ENCODE data around the gene TMEM219.

The TMEM219 gene

GRCh38 chr16:29991571-29991904, 29.7 kb downstream of the TMEM219 start:
- no peak for TF ChIP-seq CTCF (IDR thresholded peaks at IDR 0.05; ENCODE audit: insufficient read depth, low read length)
- Histone ChIP-seq H3K4me3 (replicated peaks; ENCODE audit: insufficient read depth, low read length) (no peak overlapping the region), H3K27ac (replicated peaks) (no peak overlapping the region), H3K27me3 (ENCODE audit: insufficient read depth, poor library complexity, severe bottlenecking) (no peaks in the 10 kb centered on the region)
- DNase-seq (ENCODE audit: low read depth in 1 of 2, low spot score in 1 of 2): no peak

GRCh38 chr16:29992344-29992967, 30.6 kb downstream of the TMEM219 start:
- H3K27me3 ChIP-seq (ENCODE audit: insufficient read depth, poor library complexity, severe bottlenecking): no peaks in the 10 kb centered on the region
- no peak for DNase-seq (ENCODE audit: low read depth in 1 of 2, low spot score in 1 of 2)
- no peak overlapping the region for H3K4me3 ChIP-seq (replicated peaks; ENCODE audit: insufficient read depth, low read length)
- no peak for TF ChIP-seq SPI1 (IDR thresholded peaks at IDR 0.05; ENCODE audit: borderline replicate concordance, low read depth)
- no peak for TF ChIP-seq CTCF (IDR thresholded peaks at IDR 0.05; ENCODE audit: insufficient read depth, low read length)
- no peak for TF ChIP-seq REST (IDR thresholded peaks at IDR 0.05; ENCODE audit: insufficient replicate concordance, low read depth)
- no peak for TF ChIP-seq GABPA (IDR thresholded peaks at IDR 0.05; ENCODE audit: low read depth)
- H3K27ac ChIP-seq (replicated peaks): no peak overlapping the region

GRCh38 chr16:29993191-29993902, 31.5 kb downstream of the TMEM219 start:
- H3K4me3 ChIP-seq (replicated peaks; ENCODE audit: insufficient read depth, low read length): no peak overlapping the region
- no peak for TF ChIP-seq CTCF (IDR thresholded peaks at IDR 0.05; ENCODE audit: insufficient read depth, low read length)
- TF ChIP-seq POLR2AphosphoS5 (IDR thresholded peaks at IDR 0.05; ENCODE audit: low read depth): no peak
- TF ChIP-seq REST (IDR thresholded peaks at IDR 0.05; ENCODE audit: insufficient replicate concordance, low read depth): no peak
- DNase-seq (ENCODE audit: low read depth in 1 of 2, low spot score in 1 of 2): no peak
- no peak overlapping the region for H3K27ac ChIP-seq (replicated peaks)
- H3K27me3 ChIP-seq (ENCODE audit: insufficient read depth, poor library complexity, severe bottlenecking): no peaks in the 10 kb centered on the region
